Measurements from ENCODE around the gene GALNT2.
A peak's percentile ranks its signal among the peaks of the same experiment; 100 is the strongest.

GALNT2 gene

GRCh38 chr1:230100932-230101331, 33.9 kb downstream of the GALNT2 start:
- H3K27me3 Mint-ChIP-seq: no peaks in the 10 kb centered on the region
- H3K36me3 Mint-ChIP-seq: peaks cover 7 to 33% of the 10 kb centered on the region in 2 donors
- peaks cover 53 to 58% of the 10 kb centered on the region in 2 donors for H3K4me1 Mint-ChIP-seq
- H3K9me3 Mint-ChIP-seq: peaks cover 0 to 5% of the 10 kb centered on the region in 2 donors
- peak overlapping the region; percentile 83 for H3K27ac Mint-ChIP-seq
- no peak overlapping the region for H3K4me3 Mint-ChIP-seq
- DNase-seq (no peak), ATAC-seq (replicated peaks) (no peak)

GRCh38 chr1:230101556-230101955, 34.5 kb downstream of the GALNT2 start:
- Mint-ChIP-seq H3K4me1 (peaks cover 57 to 59% of the 10 kb centered on the region in 2 donors), H3K27ac (peak overlapping the region; percentile 83)

GRCh38 chr1:230102046-230102445, 35.0 kb downstream of the GALNT2 start:
- DNase-seq: no peak
- H3K27ac Mint-ChIP-seq: no peak overlapping the region
- H3K27me3 Mint-ChIP-seq: no peaks in the 10 kb centered on the region
- peaks cover 6 to 28% of the 10 kb centered on the region in 2 donors for H3K36me3 Mint-ChIP-seq
- no peak overlapping the region for H3K4me3 Mint-ChIP-seq
- H3K4me1 Mint-ChIP-seq: peaks cover 61 to 62% of the 10 kb centered on the region in 2 donors
- H3K9me3 Mint-ChIP-seq: peaks cover 0 to 4% of the 10 kb centered on the region in 2 donors
- no peak for ATAC-seq (replicated peaks)

More at GRCh38 chr1:230101556-230101955, 34.5 kb downstream of the GALNT2 start:
- Mint-ChIP-seq H3K9me3 (peaks cover 0 to 5% of the 10 kb centered on the region in 2 donors), H3K4me3 (no peak overlapping the region), H3K36me3 (peaks cover 4 to 29% of the 10 kb centered on the region in 2 donors), H3K27me3 (no peaks in the 10 kb centered on the region)
- ATAC-seq (replicated peaks) (no peak), DNase-seq (no peak)

GRCh38 chr1:230102472-230102871, 35.4 kb downstream of the GALNT2 start:
- peak overlapping the region in 1 of 2 donors; percentile 14 for H3K4me3 Mint-ChIP-seq
- H3K27me3 Mint-ChIP-seq: no peaks in the 10 kb centered on the region
- no peak for DNase-seq
- H3K4me1 Mint-ChIP-seq: peaks cover 63 to 65% of the 10 kb centered on the region in 2 donors
- H3K9me3 Mint-ChIP-seq: peaks cover 0 to under 1% of the 10 kb centered on the region in 2 donors
- H3K36me3 Mint-ChIP-seq: peaks cover 7 to 28% of the 10 kb centered on the region in 2 donors
- H3K27ac Mint-ChIP-seq: no peak overlapping the region
- no peak for ATAC-seq (replicated peaks)

DNA sequence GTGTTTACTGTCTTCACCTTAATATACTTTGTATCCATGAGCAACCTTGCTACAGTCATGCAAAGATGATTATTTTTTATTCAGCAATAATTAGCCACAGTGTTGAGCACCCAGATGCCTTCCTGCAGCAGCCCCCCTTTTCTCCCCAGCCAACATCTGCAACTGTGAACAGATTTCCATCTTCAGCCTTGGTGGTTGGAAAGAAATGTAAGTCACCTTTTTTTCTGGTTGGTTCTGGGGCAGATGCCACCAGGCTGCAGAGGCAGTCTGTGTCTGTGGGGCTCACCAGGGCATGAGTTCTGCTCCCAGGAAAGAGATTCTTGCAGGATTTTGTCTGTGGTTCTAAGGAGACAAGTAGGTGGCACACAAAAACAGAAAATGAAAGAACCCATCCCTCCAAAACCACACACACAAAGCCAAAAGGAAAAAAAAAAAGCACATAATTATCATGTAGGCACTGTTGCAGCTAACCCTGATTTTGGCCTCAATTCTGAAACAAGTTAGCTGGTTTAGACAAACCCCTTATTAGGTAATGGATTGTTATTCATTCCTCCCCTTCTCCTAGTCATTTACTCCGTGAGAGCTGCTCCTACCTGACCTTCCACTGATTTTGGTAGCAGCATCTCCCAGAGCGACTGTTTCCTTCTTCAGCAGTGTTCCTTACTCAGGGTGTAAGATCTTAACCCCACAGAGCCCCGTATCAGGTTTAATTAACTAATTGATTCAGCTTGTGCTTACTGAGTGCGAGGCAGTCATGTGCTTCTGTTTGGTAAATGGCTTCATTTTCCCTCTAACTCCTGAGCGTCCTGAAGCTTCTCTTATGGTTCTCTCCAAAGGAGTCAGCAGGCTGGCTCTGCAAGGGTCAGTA, 36.5 kb downstream of the GALNT2 start:
- Mint-ChIP-seq H3K27ac (peak overlapping the region; percentile 94), H3K9me3 (no peaks in the 10 kb centered on the region), H3K4me1 (peaks cover 67 to 73% of the 10 kb centered on the region in 2 donors), H3K27me3 (no peaks in the 10 kb centered on the region), H3K4me3 (peak overlapping the region; percentile 34 to 67), H3K36me3 (peaks cover 9 to 27% of the 10 kb centered on the region in 2 donors)
- DNase-seq: no peak
- ATAC-seq (replicated peaks): no peak

DNA sequence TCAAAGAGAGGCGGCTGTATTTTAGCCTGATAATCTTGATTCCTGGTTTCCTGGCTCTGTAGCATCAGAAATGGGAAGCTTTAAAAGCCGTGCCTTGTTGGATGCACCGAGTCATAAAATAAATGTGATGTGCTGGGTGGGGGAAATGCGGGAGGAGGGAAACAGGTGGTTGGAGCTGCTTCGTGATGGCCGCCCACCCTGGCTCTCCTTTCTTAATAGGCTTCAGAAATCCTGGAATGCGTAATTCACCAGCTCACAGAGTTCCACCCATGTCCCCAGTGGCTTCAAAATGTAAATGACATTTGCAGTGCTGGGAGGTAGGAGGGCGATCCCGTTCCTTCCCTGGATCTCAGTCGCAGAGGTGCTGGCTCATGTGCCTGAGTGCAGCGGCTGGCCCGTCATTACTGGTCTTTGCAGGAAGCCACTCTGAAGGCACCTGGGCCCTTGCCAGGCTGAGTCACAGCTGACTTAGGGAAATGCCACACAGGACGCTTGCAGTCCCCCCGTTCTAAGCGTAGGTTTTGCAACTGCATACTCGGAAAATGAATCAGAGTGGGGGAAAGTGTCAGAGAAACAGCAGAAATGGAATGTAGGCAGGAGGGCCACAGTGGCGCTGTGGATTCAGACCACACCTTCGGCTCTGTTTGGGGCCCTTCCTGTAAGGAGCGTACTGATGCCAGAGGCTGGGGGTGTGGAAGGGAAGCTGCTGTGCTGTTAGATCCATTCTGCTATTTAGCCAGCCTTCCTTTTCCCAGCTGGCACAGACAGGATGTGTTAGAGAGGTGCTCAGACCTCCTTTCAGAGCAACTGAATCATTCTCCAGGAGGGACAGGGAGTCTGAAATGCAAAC, 37.6 kb downstream of the GALNT2 start:
- H3K27ac Mint-ChIP-seq: peak overlapping the region; percentile 94
- H3K9me3 Mint-ChIP-seq: no peaks in the 10 kb centered on the region
- no peaks in the 10 kb centered on the region for H3K27me3 Mint-ChIP-seq
- H3K4me3 Mint-ChIP-seq: peak overlapping the region; percentile 67 to 73
- peaks cover 14 to 25% of the 10 kb centered on the region in 2 donors for H3K36me3 Mint-ChIP-seq
- ATAC-seq (replicated peaks): peak; percentile 90 to 95
- peak; percentile 86 for DNase-seq
- peaks cover 71 to 84% of the 10 kb centered on the region in 2 donors for H3K4me1 Mint-ChIP-seq

DNA sequence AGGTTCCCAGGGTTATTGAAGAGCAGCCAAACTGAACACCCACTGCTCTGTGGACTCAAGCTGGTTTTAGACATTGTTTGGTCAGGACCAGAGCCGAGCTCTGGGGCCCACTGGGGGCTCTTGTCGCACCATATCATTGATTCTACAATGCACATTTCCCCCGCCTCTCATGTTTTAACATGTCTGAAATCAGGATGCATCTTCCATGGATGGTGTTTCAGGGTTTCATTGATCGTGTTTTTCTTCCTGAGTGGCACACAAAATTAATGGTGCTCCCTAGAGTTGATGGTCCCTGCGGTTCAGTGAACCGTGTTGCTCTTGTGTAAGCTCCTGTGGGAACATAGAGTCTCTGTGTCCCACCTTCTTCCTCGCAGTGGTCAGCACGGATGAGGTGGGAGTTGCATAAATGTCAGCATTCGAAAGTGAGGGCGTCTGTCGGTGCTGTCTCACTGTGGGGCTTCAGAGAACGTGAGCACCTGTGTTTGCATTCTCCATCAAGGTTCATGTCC, 38.3 kb downstream of the GALNT2 start:
- no peak for ATAC-seq (replicated peaks)
- DNase-seq: no peak
- H3K4me1 Mint-ChIP-seq: peaks cover 76 to 91% of the 10 kb centered on the region in 2 donors
- H3K27ac Mint-ChIP-seq: peak overlapping the region; percentile 94
- H3K4me3 Mint-ChIP-seq: peak overlapping the region; percentile 67 to 73
- no peaks in the 10 kb centered on the region for H3K27me3 Mint-ChIP-seq
- peaks cover 15 to 25% of the 10 kb centered on the region in 2 donors for H3K36me3 Mint-ChIP-seq
- no peaks in the 10 kb centered on the region for H3K9me3 Mint-ChIP-seq

DNA sequence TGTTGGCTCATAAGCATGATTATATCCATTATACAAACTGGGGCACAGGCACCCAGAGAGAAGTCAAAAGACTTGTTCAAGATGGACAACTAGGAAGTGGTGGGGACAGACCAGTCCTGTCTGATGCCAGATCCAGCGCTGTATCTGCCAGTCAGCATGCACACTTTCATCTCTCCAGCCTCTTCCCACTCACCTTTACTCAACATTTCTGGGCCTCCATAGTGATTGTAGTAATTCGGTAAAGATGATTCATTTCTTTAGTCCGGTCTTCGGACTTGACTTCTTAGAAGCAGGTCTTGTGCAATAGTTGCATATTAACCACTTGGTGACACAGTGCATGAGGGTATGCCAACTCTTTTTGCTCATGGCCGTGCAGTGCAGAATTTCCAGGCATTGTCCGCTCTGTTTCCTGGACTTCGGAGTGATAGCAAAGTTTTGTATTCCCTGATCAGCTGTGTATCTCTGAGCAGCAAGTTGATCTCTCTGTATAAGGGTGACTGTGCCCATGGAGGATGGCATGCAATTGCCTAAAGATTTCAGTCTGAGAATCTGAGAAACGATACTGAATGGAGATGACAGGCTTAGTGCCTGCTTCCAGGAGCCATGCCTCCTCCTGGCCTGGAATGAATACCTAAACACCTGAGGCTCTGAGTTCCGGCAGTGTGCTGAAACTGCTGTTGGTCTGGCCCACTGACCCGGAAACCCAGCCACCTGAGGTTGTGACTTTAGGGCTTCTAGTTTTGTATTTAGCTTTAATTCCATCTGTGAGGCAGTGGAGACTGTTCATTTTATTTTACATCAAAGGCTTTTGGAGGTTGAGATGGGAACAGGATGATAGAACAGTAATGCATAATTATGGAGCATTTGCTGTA, 39.0 kb downstream of the GALNT2 start:
- DNase-seq (no peak), ATAC-seq (replicated peaks) (peak; percentile 6 to 7)
- no peaks in the 10 kb centered on the region for H3K27me3 Mint-ChIP-seq
- H3K4me1 Mint-ChIP-seq: peaks cover 76 to 97% of the 10 kb centered on the region in 2 donors
- peaks cover 15 to 25% of the 10 kb centered on the region in 2 donors for H3K36me3 Mint-ChIP-seq
- H3K4me3 Mint-ChIP-seq: peak overlapping the region; percentile 34 to 67
- H3K27ac Mint-ChIP-seq: peak overlapping the region; percentile 94
- no peaks in the 10 kb centered on the region for H3K9me3 Mint-ChIP-seq

- Mint-ChIP-seq H3K36me3 (peaks cover 19 to 23% of the 10 kb centered on the region in 2 donors), H3K4me1 (peaks cover 76 to 93% of the 10 kb centered on the region in 2 donors), H3K4me3 (no peak overlapping the region), H3K27me3 (no peaks in the 10 kb centered on the region), H3K27ac (peak overlapping the region; percentile 79), H3K9me3 (no peaks in the 10 kb centered on the region)
- DNase-seq (no peak), ATAC-seq (replicated peaks) (no peak)
Observed at GRCh38 chr1:230107941-230108340, 40.9 kb downstream of the GALNT2 start.

DNA sequence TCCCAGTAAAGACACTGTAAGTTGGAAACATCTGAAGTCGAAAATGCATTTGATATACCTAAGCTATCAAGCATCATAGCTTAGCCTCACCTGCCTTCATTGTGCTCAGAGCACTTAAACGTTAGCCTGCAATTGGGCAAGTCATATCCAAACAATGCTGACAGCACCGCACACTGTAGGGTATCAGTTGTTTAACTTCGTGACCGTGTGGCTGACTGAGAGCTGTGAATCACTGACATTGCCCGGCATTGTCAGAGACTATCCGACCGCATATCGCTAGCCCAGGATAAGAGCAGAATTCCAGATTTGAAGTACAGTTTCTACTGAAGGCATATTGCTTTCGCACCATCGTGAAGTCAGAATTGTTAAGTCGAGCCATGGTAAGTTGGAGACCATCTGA, 41.5 kb downstream of the GALNT2 start:
- no peak for DNase-seq
- no peaks in the 10 kb centered on the region for H3K9me3 Mint-ChIP-seq
- H3K27ac Mint-ChIP-seq: peak overlapping the region; percentile 91
- H3K4me3 Mint-ChIP-seq: no peak overlapping the region
- peaks cover 25 to 29% of the 10 kb centered on the region in 2 donors for H3K36me3 Mint-ChIP-seq
- no peaks in the 10 kb centered on the region for H3K27me3 Mint-ChIP-seq
- peaks cover 76 to 93% of the 10 kb centered on the region in 2 donors for H3K4me1 Mint-ChIP-seq
- ATAC-seq (replicated peaks): no peak

DNA sequence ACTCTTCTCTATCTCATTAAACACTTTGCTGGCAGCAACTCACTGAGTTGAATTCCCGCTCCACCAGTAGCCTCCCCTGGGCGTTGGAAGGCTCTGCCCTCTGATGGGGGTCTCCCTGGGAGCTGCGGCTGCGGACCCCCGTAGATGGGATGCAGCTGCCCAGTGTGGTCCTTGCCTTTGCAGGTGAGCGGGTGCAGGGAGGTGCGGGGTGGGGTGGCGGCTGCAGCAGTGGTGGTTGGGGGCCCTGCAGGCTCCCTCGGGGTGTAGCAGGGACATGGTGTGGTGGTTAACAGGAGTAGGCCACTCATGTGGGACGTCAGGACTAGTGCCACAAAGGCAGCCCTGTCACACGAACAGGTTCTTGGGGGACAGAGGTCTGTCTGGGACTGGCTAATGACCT, 42.0 kb downstream of the GALNT2 start:
- Mint-ChIP-seq H3K36me3 (peaks cover 26 to 30% of the 10 kb centered on the region in 2 donors), H3K27me3 (no peaks in the 10 kb centered on the region), H3K27ac (peak overlapping the region; percentile 91), H3K4me1 (peaks cover 71 to 90% of the 10 kb centered on the region in 2 donors), H3K4me3 (peak overlapping the region; percentile 39 to 44), H3K9me3 (no peaks in the 10 kb centered on the region)
- DNase-seq: no peak
- no peak for ATAC-seq (replicated peaks)

DNA sequence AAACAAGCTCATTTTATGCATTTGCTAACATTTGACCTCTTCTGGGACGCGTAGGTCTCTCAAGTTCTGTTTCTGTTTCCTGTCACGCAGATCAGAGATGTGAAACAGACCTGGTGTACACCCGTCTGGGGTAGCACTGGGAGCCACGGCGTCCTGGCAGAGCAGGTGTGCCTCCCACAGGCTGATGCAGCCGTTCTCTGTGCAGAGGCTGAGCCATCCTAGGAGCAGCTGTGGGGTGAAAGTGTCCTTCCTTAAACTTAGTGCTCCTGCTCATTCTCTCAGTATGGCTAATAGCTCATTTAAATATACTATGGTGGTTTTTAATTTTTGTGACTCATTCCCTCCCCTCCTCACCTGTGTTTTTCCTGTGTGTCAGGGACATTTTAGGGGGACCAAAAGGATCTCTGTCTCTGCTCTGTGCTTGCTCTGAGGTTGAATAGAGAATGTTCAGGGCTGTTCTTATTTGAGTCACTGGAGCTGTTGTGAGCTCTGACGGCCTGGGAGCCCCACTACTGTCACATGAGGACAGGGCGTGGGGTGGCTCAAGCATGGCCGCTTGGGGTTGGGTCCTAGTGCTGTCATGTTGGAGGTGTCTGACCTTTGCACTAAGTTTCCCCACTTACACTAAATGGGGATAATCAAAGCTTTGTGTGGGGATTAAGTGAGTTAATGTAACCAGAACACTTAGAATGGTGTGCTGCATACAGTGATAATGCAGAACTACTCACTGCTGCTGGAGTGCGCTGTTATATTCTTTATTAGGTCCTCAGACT, 43.0 kb downstream of the GALNT2 start:
- no peaks in the 10 kb centered on the region for H3K9me3 Mint-ChIP-seq
- H3K4me1 Mint-ChIP-seq: peaks cover 67 to 90% of the 10 kb centered on the region in 2 donors
- peak; percentile 90 for ATAC-seq (replicated peaks)
- H3K4me3 Mint-ChIP-seq: peak overlapping the region; percentile 39 to 71
- peaks cover 33 to 39% of the 10 kb centered on the region in 2 donors for H3K36me3 Mint-ChIP-seq
- DNase-seq: peak; percentile 92
- peak overlapping the region; percentile 91 for H3K27ac Mint-ChIP-seq
- H3K27me3 Mint-ChIP-seq: no peaks in the 10 kb centered on the region

DNA sequence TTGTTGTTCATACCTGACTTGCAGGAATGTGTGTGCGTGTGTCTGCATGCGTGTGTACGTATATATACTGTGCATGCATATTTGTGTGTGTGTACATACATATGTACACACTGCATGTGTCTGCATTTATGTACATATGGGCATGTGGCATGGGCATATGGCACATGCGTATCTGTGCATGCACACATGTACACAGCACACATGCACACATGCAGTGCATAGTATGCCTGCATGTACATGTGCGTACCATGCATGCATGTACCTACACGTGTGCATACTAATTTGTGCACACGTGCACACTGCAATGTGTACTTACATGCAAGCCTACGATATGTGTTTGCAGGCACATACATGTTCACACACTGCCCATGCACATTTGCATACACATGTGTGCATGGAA, 43.9 kb downstream of the GALNT2 start:
- Mint-ChIP-seq H3K36me3 (peaks cover 36 to 45% of the 10 kb centered on the region in 2 donors), H3K27ac (peak overlapping the region; percentile 91), H3K4me3 (peak overlapping the region in 1 of 2 donors; percentile 32), H3K4me1 (peaks cover 61 to 87% of the 10 kb centered on the region in 2 donors), H3K27me3 (no peaks in the 10 kb centered on the region), H3K9me3 (no peaks in the 10 kb centered on the region)
- ATAC-seq (replicated peaks) (no peak), DNase-seq (no peak)

All from stimulated activated naive B cell treated with anti-CD40 and anti-IgM and Interleukin-4, amounts not matched to agents 10 μg/mL and 1 μg/mL and 100 μg/mL, for 72 hours (primary cell).